Measurements from ENCODE around the gene DGLUCY.
"Not testable (repeated sequence)": the region's sequence is repeated elsewhere in the genome, so short reads cannot be mapped to it uniquely, and the experiment has no call there.

DGLUCY gene

DNA sequence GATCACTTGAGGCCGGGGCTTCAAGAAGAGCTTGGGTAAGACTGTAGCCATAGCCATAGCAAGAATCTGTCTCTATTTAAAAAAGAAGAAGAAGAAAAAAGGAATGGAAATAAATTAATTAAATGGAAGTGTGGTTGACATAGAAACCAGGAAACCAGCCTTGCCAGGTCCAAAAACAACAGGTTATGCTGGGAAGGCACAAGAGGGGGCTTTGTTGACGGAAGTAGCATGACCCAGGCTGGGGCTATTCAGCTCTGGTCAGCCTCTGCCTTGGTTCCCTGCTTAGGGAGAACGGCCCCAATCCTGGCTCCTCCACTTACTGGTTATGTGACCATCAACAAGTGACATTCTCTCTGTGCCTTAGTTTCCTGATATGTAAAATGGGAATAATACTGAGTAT lies 145.0 kb downstream of the DGLUCY start:
- DNase-seq (ENCODE audit: low read depth): no peak

DNA sequence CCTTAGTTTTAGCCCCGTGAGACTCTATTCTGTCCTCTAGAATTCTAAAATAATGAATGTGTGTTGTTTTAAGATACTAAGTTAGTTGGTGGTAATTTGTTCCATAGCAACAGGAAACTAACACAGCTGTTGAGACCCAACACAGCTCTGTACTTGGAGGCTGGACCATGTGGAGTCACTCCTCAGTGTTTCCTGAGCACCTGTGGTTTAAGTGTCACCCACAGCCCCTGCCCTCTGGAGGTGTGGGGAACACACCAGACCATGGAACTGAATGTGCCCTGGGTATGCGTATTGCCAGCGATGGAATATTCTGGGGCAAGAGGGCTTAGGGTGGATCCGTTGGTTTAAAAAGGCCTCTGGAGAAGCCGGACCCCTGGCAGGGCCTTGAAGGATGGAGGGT lies 147.2 kb downstream of the DGLUCY start:
- no peak for DNase-seq (ENCODE audit: low read depth)

- DNase-seq (ENCODE audit: low read depth): no peak
Observed at GRCh38 chr14:91261986-91262549, 148.2 kb downstream of the DGLUCY start.

GRCh38 chr14:91263329-91263728 lies 149.5 kb downstream of the DGLUCY start:
- DNase-seq (ENCODE audit: low read depth): no peak

GRCh38 chr14:91264151-91265150 lies 150.6 kb downstream of the DGLUCY start:
- DNase-seq (ENCODE audit: low read depth): no peak

GRCh38 chr14:91265404-91265803 lies 151.5 kb downstream of the DGLUCY start:
- no peak for DNase-seq (ENCODE audit: low read depth)

DNA sequence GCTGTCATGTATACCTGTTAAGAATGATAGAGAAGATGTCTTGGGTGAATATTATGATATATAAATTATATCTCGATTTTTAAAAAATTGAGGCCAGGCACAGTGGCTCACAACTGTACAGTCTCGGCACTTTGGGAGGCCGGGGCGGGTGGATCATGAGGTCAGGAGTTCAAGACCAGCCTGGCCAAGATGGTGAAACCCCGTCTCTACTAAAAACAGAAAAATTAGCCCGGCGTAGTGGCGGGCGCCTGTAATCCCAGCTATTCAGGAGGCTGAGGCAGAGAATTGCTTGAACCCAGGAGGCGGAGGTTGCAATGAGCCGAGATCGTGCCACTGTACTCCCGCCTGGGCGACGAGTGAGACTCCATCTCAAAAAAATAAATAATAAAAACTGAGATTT lies 152.4 kb downstream of the DGLUCY start:
- DNase-seq (ENCODE audit: low read depth): not testable (repeated sequence)

DNA sequence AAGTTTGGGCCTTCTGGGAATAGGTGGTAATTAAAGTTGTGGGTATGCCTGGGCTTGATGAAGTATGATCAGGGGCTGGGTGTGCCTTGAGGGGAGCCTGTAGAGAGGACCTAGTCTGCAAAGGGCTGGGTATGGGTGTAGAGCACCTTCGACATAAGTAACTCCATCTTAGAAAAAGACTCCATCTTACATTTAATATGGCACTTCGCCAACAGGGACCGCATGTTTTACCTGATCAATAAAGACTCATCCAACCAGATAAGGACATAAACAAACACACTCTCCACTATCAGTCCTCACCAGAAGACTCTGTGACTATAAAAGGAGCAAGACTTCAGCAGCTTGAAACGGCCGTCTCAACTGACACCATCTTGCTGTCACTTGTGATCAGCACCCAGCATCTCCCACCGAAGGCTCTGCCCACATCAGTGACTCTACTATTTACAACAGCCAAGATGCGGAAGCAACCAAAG lies 154.1 kb downstream of the DGLUCY start:
- no peak for DNase-seq (ENCODE audit: low read depth)

DNA sequence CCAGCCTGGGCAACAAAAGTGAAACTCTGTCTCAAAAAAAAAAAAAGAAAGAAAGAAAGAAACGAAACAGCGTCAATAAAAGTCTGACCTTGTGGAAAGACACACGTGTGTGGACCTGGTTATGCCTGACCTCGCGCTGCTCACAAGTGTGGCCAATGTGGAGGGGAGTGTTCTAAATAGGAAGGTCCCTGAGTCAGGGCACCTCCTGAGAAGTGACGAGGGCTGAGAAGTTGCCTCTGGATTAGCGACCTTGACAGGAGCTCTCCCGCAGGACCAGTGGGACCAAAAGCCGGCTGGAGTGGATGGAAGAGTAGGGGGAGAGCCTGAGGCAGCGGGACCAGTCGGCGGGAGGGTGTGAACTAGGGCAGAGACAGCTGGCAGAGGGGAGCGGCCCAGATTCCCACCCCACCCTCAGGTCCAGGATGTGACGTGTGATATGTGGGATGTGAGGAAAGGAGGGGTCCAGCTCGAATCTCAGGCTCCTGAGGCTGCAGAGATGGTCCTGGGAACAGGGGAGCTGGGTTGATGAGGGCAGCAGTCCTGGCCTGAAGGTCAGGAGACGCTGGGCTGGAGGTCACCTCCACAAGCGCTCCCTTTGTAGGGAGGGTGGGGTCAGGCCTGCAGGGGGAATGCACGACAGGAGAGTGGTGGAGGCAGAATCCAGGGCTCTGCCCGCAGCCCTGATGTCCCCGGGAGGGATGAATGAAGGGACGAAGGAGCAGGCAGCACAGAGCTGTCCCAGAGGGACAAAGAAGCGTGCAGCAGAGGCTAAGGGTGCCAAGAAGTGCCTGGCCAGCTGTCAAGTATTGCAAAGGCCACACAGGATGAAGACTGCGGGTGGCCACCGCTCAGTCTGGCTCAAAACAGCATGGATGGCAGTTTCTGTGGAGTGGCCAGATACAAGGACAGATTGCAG lies 155.5 kb downstream of the DGLUCY start:
- DNase-seq (ENCODE audit: low read depth): no peak

- no peak for DNase-seq (ENCODE audit: low read depth)
Observed at GRCh38 chr14:91270188-91270587, 156.3 kb downstream of the DGLUCY start.

GRCh38 chr14:91270619-91271018 lies 156.7 kb downstream of the DGLUCY start:
- DNase-seq (ENCODE audit: low read depth): no peak

- no peak for DNase-seq (ENCODE audit: low read depth)
Observed at GRCh38 chr14:91271639-91272038, 157.8 kb downstream of the DGLUCY start.

DNA sequence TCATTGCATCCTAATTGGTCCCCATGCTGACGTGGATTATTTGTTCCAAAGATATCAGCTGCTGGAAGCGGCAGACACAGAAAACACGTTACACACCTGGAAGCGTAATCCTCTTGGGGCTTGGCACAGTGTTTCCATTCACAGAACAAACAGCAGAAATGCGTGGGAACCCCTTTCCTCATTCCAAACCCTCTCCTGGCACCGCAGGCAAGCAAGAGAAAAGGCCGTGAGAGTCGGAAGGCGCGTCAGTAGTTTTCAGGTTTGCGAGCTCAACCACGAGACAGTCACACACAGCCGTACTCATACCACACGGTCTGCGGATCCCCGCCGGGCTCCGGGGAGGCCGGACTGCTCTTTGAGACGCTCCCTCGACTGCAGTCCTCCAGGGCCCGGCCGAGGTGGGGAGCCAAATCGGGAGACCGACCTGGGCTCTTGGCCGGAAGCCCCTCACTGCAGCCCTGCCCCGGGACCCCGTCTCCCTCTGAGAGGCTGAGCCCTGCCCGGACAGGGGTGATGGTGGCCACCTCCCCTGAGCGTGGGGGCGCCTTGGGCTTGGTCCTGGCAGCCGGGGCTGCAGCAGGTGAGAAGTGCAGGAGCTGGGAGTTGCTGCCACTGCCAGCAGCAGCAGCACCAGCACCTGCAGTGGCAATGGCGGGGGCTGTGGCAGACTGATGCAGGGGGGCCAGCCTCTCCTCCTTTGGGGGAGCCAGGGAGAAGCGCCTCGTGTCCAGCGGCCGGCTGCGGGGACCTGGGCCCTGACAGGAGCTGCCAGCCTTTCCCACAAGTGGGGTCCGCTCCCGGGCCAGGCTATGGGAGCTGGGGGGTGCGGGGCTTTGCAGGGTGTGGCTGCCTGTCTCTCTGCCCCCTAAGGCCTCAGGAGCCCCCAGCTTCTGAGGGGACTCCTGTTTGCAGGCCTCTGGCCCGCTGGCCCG lies 158.7 kb downstream of the DGLUCY start:
- no peak for DNase-seq (ENCODE audit: low read depth)

DNA sequence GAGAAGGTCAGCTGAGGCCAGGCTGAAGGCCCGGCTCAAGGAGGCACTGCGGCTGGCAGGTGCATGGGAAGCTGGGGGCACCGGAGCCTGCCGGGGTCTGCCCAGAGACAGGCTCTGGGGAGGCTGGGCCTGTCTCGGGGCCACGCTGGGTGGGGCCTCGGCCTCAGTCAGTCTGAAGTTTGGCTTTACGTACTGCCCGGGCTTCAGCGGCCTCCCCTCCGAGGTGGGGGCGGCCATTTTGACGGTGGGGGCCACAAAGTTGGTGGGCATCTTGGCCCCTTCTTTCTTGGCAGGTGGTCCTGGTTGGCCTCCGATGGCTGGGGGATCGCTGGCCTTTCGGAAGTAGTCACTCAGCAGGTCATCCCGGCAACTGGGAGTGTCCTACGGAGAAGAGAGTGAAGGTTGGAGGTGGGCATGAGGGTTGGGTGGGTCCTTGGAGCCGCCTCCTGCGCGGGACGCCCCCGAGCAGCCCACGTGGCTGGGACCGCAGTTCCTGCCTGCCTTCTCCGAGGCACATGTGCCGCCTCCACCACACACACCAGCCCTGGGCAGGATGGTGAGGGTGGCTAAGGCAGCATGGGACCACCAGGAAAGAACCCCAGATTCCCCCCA lies 159.5 kb downstream of the DGLUCY start:
- no peak for DNase-seq (ENCODE audit: low read depth)

GRCh38 chr14:91273885-91274273 lies 160.0 kb downstream of the DGLUCY start:
- DNase-seq (ENCODE audit: low read depth): no peak

DNA sequence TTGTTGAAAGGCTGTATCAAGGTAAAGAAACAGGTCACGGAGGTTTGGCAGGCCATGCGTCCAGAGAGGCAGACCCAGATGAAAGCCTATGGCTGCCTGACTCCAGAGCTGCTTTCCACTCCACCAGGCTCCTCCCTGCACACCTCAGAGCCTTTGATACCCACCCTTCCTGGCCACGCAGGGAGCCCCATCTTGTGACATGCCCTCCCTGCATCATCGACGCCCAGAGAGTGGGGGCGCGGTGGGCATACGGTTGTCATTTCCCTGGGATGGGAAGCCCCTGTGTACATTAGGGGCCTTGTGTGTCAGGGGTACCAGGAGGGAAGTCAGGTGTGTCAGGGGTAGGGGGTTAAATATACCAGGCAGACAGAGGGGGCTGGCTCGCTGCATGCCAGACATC lies 160.9 kb downstream of the DGLUCY start:
- DNase-seq (ENCODE audit: low read depth): no peak

All from activated T-cell treated with anti-CD3 and anti-CD28 coated beads for 1 hour (primary cell).